MM.1S (cell line): ENCODE data around the gene ARHGAP42.

Source experiments
- EZH2 ChIP-seq: fragments of 300-600 bp; sonication (generic); optimal IDR thresholded peaks from 2 replicates; pipeline ENCODE3; 2017; ENCODE audit warnings: low read depth, mild to moderate bottlenecking, antibody characterized with exemption, low read length, mixed read lengths
- EZH2phosphoT487 ChIP-seq: fragments of 300-600 bp; sonication (generic); IDR thresholded peaks from 2 replicates; pipeline ENCODE4 v1.6.1; 2018; ENCODE audit warnings: antibody characterized with exemption, low read length
- TF ChIP-seq, protein P1 (sequence below): fragments of 300-600 bp; sonication (generic); IDR thresholded peaks from 2 replicates; pipeline ENCODE4 v1.5.1; 2016; ENCODE audit warnings: antibody characterized with exemption, low read length, mixed read lengths

DNA sequence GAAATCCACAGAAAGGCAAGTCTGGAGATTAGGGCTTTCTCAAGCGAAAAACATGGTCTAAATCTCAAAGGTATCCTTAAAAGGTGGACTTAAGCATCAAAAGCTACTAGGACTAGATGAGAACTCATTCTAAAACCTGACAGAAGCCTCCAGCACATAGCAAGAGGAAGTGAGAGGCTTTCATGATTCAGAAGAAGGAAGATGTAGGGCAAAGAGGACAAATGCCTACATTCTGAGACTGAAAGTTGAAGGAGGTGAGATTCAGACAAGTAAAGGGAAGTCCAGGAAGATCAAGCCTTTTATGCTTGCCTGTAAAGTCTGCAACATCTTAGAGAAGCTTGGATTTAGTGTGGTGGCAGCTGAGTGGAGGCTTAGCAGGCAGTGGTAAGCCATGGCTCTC is 343.6 kb downstream of the ARHGAP42 start:
- TF ChIP-seq, protein P1, sequence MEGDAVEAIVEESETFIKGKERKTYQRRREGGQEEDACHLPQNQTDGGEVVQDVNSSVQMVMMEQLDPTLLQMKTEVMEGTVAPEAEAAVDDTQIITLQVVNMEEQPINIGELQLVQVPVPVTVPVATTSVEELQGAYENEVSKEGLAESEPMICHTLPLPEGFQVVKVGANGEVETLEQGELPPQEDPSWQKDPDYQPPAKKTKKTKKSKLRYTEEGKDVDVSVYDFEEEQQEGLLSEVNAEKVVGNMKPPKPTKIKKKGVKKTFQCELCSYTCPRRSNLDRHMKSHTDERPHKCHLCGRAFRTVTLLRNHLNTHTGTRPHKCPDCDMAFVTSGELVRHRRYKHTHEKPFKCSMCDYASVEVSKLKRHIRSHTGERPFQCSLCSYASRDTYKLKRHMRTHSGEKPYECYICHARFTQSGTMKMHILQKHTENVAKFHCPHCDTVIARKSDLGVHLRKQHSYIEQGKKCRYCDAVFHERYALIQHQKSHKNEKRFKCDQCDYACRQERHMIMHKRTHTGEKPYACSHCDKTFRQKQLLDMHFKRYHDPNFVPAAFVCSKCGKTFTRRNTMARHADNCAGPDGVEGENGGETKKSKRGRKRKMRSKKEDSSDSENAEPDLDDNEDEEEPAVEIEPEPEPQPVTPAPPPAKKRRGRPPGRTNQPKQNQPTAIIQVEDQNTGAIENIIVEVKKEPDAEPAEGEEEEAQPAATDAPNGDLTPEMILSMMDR: no peak
- no peak for TF ChIP-seq EZH2
- no peak for TF ChIP-seq EZH2phosphoT487
